ENCODE data around the gene AKR1C4.

- TF ChIP-seq, protein P1, sequence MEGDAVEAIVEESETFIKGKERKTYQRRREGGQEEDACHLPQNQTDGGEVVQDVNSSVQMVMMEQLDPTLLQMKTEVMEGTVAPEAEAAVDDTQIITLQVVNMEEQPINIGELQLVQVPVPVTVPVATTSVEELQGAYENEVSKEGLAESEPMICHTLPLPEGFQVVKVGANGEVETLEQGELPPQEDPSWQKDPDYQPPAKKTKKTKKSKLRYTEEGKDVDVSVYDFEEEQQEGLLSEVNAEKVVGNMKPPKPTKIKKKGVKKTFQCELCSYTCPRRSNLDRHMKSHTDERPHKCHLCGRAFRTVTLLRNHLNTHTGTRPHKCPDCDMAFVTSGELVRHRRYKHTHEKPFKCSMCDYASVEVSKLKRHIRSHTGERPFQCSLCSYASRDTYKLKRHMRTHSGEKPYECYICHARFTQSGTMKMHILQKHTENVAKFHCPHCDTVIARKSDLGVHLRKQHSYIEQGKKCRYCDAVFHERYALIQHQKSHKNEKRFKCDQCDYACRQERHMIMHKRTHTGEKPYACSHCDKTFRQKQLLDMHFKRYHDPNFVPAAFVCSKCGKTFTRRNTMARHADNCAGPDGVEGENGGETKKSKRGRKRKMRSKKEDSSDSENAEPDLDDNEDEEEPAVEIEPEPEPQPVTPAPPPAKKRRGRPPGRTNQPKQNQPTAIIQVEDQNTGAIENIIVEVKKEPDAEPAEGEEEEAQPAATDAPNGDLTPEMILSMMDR (conservative IDR thresholded peaks at IDR 0.05; ENCODE audit: low read length): no peak
- TF ChIP-seq EZH2phosphoT487 (IDR thresholded peaks at IDR 0.05; ENCODE audit: borderline replicate concordance): no peak
These were observed 1.7 kb downstream of the AKR1C4 start for GRCh38 chr10:5198386-5198785.
